ENCODE data around the gene PTPRN2. TPM values are rescaled to one million over a fixed set of nuclear protein-coding genes. Genes with fewer than 3 reads are reported as not detected.

PTPRN2 gene
- total and polyA plus RNA-seq, 2 of the 13 experiments (the other 11 are each of a cell fraction or from before 2014, with no cell fraction given), result 2.5 to 24.2 TPM

- no peak for TF ChIP-seq ZNF513 (CRISPR knock-in tag; conservative IDR thresholded peaks at IDR 0.05)
- TF ChIP-seq, protein P1, sequence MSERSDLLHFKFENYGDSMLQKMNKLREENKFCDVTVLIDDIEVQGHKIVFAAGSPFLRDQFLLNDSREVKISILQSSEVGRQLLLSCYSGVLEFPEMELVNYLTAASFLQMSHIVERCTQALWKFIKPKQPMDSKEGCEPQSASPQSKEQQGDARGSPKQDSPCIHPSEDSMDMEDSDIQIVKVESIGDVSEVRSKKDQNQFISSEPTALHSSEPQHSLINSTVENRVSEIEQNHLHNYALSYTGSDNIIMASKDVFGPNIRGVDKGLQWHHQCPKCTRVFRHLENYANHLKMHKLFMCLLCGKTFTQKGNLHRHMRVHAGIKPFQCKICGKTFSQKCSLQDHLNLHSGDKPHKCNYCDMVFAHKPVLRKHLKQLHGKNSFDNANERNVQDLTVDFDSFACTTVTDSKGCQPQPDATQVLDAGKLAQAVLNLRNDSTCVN (CRISPR knock-in tag; IDR thresholded peaks at IDR 0.05; ENCODE audit: borderline replicate concordance), result no peak
- no peak for TF ChIP-seq FOXA1 (IDR thresholded peaks at IDR 0.05)
- no peak for TF ChIP-seq FOXA1 (CRISPR knock-in tag; IDR thresholded peaks at IDR 0.05)
- no peak for TF ChIP-seq ZSCAN9 (CRISPR knock-in tag; IDR thresholded peaks at IDR 0.05; ENCODE audit: borderline replicate concordance)
- no peak for TF ChIP-seq KLF16 (CRISPR knock-in tag; IDR thresholded peaks at IDR 0.05)
- TF ChIP-seq RBM22 (optimal IDR thresholded peaks at IDR 0.05; ENCODE audit: low read length), result no peak
These were observed 762.3 kb downstream of the PTPRN2 start (continued) for GRCh38 chr7:157825325-157825724.

DNA sequence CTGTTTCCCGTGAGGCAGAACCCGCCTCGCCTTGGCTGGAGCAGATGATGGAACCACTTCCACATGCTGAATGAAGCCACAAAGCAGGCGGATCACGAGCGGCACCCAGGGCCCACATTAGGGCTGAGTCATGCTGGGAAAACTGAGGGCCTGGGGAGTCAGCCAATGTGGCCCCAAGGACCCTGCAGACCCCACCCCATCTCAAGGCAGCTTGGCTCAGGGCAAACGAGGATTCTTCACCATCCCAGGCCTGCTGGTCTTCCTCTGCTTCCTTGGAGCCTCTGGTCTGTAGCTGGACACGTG is 762.9 kb downstream of the PTPRN2 start:
- POLR2A ChIA-PET, result no interaction called here
- H3K9ac ChIP-seq (ENCODE audit: insufficient read depth, low read depth, low read length), result no peak overlapping the region
- no peak overlapping the region for H3K4me2 ChIP-seq (ENCODE audit: low read depth, low read length)
- no peaks in the 10 kb centered on the region for H4K20me1 ChIP-seq (ENCODE audit: insufficient read depth, low read length)
- H3K27ac ChIP-seq (ENCODE audit: extremely low read length, insufficient read depth, low read length), result no peak overlapping the region
- no peaks in the 10 kb centered on the region for H3K79me2 ChIP-seq (ENCODE audit: insufficient read depth, low read length)
- no peak overlapping the region for H3K4me3 ChIP-seq (replicated peaks in 1 of 3; ENCODE audit: insufficient read depth in 1 of 3, low read depth in 2 of 3, low read length in 3 of 3)
- no peaks in the 10 kb centered on the region for H3K36me3 ChIP-seq (replicated peaks in 1 of 2; ENCODE audit: control insufficient read depth in 1 of 2, insufficient read depth in 2 of 2, low read length in 2 of 2)
- in situ Hi-C loops (cut with HindIII; ENCODE audit: extremely low pct_ligation_motif_present, low pct_unique_long_range_greater_than_20kb) (no loop called here), intact Hi-C loops (cut with micrococcal nuclease; ENCODE audit: unreplicated experiment) (no loop called here)
- DNase-seq (ENCODE audit: low spot score) (no peak), ATAC-seq (no peak), FAIRE-seq (no peak)
- H3K4me1 ChIP-seq (ENCODE audit: insufficient read depth, low read length), result no peaks in the 10 kb centered on the region
- H3K9me3 ChIP-seq (ENCODE audit: low read length), result no peaks in the 10 kb centered on the region
- BruUV-seq (replicated peaks), result no TSS peak
- CTCF ChIA-PET (ENCODE audit: low intra/inter-chr PET ratio, low total read pairs), result no interaction called here
- no peaks in the 10 kb centered on the region for H3K27me3 ChIP-seq (ENCODE audit: control insufficient read depth in 1 of 2, insufficient read depth in 2 of 2, low read length in 2 of 2)
- WGBS (ENCODE audit: low lambda C conversion rate), result 72% methylated on average over 6 of the region's 8 CpGs
- no peak overlapping the region for H2AFZ ChIP-seq (ENCODE audit: low read length)
- TF ChIP-seq AGO2 (optimal IDR thresholded peaks at IDR 0.05; ENCODE audit: low read depth, low read length) (no peak), MIER3 (CRISPR knock-in tag; IDR thresholded peaks at IDR 0.05; ENCODE audit: borderline replicate concordance) (no peak), ZNF484 (CRISPR knock-in tag; IDR thresholded peaks at IDR 0.05; ENCODE audit: borderline replicate concordance, low read depth) (no peak), POGZ (CRISPR knock-in tag; IDR thresholded peaks at IDR 0.05) (no peak), ZNF672 (CRISPR knock-in tag; IDR thresholded peaks at IDR 0.05) (no peak), ZIK1 (CRISPR knock-in tag; IDR thresholded peaks at IDR 0.05; ENCODE audit: borderline replicate concordance, low read depth) (no peak), RFXANK (CRISPR knock-in tag; IDR thresholded peaks at IDR 0.05) (no peak), GATAD1 (CRISPR knock-in tag; IDR thresholded peaks at IDR 0.05) (no peak), HMGXB4 (CRISPR knock-in tag; IDR thresholded peaks at IDR 0.05; ENCODE audit: borderline replicate concordance in 1 of 2, low read depth in 1 of 2) (no peak), ZNF629 (CRISPR knock-in tag; conservative IDR thresholded peaks at IDR 0.05) (no peak)
- TF ChIP-seq, protein P2, sequence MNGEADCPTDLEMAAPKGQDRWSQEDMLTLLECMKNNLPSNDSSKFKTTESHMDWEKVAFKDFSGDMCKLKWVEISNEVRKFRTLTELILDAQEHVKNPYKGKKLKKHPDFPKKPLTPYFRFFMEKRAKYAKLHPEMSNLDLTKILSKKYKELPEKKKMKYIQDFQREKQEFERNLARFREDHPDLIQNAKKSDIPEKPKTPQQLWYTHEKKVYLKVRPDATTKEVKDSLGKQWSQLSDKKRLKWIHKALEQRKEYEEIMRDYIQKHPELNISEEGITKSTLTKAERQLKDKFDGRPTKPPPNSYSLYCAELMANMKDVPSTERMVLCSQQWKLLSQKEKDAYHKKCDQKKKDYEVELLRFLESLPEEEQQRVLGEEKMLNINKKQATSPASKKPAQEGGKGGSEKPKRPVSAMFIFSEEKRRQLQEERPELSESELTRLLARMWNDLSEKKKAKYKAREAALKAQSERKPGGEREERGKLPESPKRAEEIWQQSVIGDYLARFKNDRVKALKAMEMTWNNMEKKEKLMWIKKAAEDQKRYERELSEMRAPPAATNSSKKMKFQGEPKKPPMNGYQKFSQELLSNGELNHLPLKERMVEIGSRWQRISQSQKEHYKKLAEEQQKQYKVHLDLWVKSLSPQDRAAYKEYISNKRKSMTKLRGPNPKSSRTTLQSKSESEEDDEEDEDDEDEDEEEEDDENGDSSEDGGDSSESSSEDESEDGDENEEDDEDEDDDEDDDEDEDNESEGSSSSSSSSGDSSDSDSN (CRISPR knock-in tag; IDR thresholded peaks at IDR 0.05), result no peak
